OCI-LY7 (cell line): Measurements from ENCODE around the gene GLCE. TPM values are rescaled to one million over a fixed set of nuclear protein-coding genes. Genes with fewer than 3 reads are reported as not detected.

Experiments
- BruUV-seq: library from RNA; stranded (reverse); fragments of 400-500 nt; replicated peaks from 2 replicates; lab custom pipeline; 2021; lab: Mats Ljungman, UMichigan
- CTCF ChIA-PET: fragments of 300-600 bp; sonication (Branson Sonifier 250); formaldehyde crosslinking; loops from one replicate; lab custom pipeline; 2022; ENCODE audit warnings: antibody characterized with exemption; ENCODE audit not compliant: unreplicated experiment; lab: Charles Lee
- POLR2A ChIA-PET: fragments of 300-600 bp; sonication (Branson Sonifier 250); formaldehyde crosslinking; loops from one replicate; lab custom pipeline; 2022; ENCODE audit warnings: antibody characterized with exemption; lab: Charles Lee
- DNase-seq: peaks from one replicate; pipeline ENCODE4 v3.0.0-alpha.2; 2015; ENCODE audit warnings: low spot score
- H2AFZ ChIP-seq: fragments of 200-600 bp; sonication (generic), shearing (Covaris generic); 2 replicates; pipeline ENCODE4 v1.6.1; 2014; ENCODE audit warnings: mild to moderate bottlenecking, antibody characterized with exemption, low read length, moderate library complexity
- H3K27ac ChIP-seq: fragments of 200-600 bp; sonication (generic); 2 replicates; pipeline ENCODE4 v1.5.1; 2014; ENCODE audit warnings: mixed run types, low read depth, mild to moderate bottlenecking, moderate library complexity, low read length, inconsistent platforms; ENCODE audit not compliant: poor library complexity, severe bottlenecking
- H3K36me3 ChIP-seq: fragments of 200-600 bp; sonication (generic); 2 replicates; pipeline ENCODE4 v1.6.1; 2014; ENCODE audit warnings: mild to moderate bottlenecking, antibody characterized with exemption, low read length, moderate library complexity, mixed read lengths; ENCODE audit not compliant: insufficient read depth
- H3K4me1 ChIP-seq: fragments of 200-600 bp; sonication (generic); 2 replicates; pipeline ENCODE4 v1.5.1; 2014; ENCODE audit warnings: mild to moderate bottlenecking, low read length; ENCODE audit not compliant: insufficient read depth, poor library complexity, severe bottlenecking
- H3K4me2 ChIP-seq: fragments of 200-600 bp; sonication (generic); 2 replicates; pipeline ENCODE4 v1.6.1; 2014; ENCODE audit warnings: mild to moderate bottlenecking, low read length
- H3K4me3 ChIP-seq: fragments of 200-600 bp; sonication (generic); 2 replicates; pipeline ENCODE4 v1.5.1; 2014; ENCODE audit warnings: mild to moderate bottlenecking, low read depth, low read length; ENCODE audit not compliant: poor library complexity, severe bottlenecking
- H3K79me2 ChIP-seq: fragments of 200-600 bp; sonication (generic); 2 replicates; pipeline ENCODE4 v1.6.1; 2016; ENCODE audit warnings: low read depth, mild to moderate bottlenecking, low read length, moderate library complexity, mixed read lengths; ENCODE audit not compliant: insufficient read depth
- H3K9me2 ChIP-seq: fragments of 200-600 bp; sonication (generic); 2 replicates; pipeline ENCODE4 v1.6.1; 2016; ENCODE audit warnings: mild to moderate bottlenecking, low read length, mixed read lengths; ENCODE audit not compliant: insufficient read depth
- H3K9me3 ChIP-seq: fragments of 200-600 bp; sonication (generic); 2 replicates; pipeline ENCODE4 v1.6.1; 2014; ENCODE audit warnings: mild to moderate bottlenecking, mixed run types, low read length, mixed read lengths
- H4K20me1 ChIP-seq: fragments of 200-600 bp; sonication (generic); 2 replicates; pipeline ENCODE4 v1.6.1; 2014; ENCODE audit warnings: mild to moderate bottlenecking, antibody characterized with exemption, low read length, moderate library complexity, mixed read lengths; ENCODE audit not compliant: insufficient read depth
- EZH2phosphoT487 ChIP-seq: fragments of 200-600 bp; sonication (generic); IDR thresholded peaks from 2 replicates; pipeline ENCODE4 v1.6.1; 2018; ENCODE audit warnings: low read depth, borderline replicate concordance, mild to moderate bottlenecking, mixed run types, antibody characterized with exemption, low read length, moderate library complexity, mixed read lengths
- intact Hi-C: fragments of 100-400 bp; cut with micrococcal nuclease; formaldehyde crosslinking; loops from one replicate; pipeline ENCODE4 v1.10.0; 2022; ENCODE audit not compliant: unreplicated experiment
- total RNA-seq, 2 experiments: library from RNA; depleted of rRNA in 1 of 2; stranded (reverse); fragments of >200 nt in 1 of 2; shearing (Covaris generic) in 1 of 2; gene quantifications; 2 replicates each; pipeline ENCODE4 v1.2.3, GENCODE V29; 2014 to 2022
- TF ChIP-seq, protein P1 (sequence below): fragments of 200-600 bp; sonication (generic); conservative IDR thresholded peaks from 2 replicates; pipeline ENCODE4 v1.5.1; 2014; ENCODE audit warnings: mild to moderate bottlenecking, antibody characterized with exemption, low read length, moderate library complexity, mixed read lengths

The GLCE gene
- total RNA-seq, 2 experiments from 2014 or later: 7.0 to 7.1 TPM

DNA sequence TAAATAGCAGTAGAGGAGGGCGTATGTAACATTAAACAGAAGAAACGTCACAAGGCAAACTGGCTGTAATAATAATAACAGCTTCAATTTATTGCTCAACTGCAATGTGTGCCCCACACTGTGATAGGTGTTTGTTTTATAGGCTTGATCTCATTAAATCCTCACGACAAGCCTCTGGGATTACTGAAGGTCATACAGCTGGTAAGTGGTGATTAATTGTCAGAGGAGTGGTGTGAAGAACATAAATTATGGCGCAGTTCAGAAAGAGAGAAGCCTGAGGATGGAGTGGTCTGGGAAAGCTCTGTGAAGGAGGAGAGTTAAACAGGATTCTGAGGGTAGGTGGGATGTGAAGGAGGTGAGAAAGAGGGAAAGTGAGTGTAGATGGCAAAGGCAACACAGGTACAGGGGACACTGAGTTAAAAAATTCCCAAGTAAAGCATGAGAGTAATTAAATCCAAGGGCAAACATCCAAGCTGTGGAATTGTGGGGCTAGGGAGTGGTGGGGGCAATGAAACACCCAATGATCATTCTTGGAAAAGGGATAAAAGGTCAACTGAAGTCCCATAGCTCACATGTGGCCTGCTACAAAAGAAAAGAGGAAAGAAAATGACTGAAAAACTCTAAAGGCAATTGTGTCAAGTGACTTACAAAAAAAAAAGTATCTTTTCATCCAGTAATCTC, 16.5 kb upstream of the GLCE start:
- no peak for DNase-seq
- no peak overlapping the region for H2AFZ ChIP-seq
- H4K20me1 ChIP-seq: no peaks in the 10 kb centered on the region
- ChIA-PET CTCF (no interaction called here), POLR2A (interaction anchor here (0.7 kb wide), 1 partner anchor 1229 kb away, joined by 3 read pairs; no protein-coding TSS in a partner anchor)
- no peaks in the 10 kb centered on the region for H3K79me2 ChIP-seq
- no peak for TF ChIP-seq EZH2phosphoT487
- TF ChIP-seq, protein P1, sequence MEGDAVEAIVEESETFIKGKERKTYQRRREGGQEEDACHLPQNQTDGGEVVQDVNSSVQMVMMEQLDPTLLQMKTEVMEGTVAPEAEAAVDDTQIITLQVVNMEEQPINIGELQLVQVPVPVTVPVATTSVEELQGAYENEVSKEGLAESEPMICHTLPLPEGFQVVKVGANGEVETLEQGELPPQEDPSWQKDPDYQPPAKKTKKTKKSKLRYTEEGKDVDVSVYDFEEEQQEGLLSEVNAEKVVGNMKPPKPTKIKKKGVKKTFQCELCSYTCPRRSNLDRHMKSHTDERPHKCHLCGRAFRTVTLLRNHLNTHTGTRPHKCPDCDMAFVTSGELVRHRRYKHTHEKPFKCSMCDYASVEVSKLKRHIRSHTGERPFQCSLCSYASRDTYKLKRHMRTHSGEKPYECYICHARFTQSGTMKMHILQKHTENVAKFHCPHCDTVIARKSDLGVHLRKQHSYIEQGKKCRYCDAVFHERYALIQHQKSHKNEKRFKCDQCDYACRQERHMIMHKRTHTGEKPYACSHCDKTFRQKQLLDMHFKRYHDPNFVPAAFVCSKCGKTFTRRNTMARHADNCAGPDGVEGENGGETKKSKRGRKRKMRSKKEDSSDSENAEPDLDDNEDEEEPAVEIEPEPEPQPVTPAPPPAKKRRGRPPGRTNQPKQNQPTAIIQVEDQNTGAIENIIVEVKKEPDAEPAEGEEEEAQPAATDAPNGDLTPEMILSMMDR: no peak
- BruUV-seq: no TSS peak
- no peaks in the 10 kb centered on the region for H3K4me1 ChIP-seq
- intact Hi-C loops: no loop called here
- no peak overlapping the region for H3K27ac ChIP-seq
- H3K4me2 ChIP-seq: no peak overlapping the region
- no peaks in the 10 kb centered on the region for H3K9me3 ChIP-seq
- H3K9me2 ChIP-seq: no peaks in the 10 kb centered on the region
- H3K4me3 ChIP-seq: no peak overlapping the region
- H3K36me3 ChIP-seq: no peaks in the 10 kb centered on the region

DNA sequence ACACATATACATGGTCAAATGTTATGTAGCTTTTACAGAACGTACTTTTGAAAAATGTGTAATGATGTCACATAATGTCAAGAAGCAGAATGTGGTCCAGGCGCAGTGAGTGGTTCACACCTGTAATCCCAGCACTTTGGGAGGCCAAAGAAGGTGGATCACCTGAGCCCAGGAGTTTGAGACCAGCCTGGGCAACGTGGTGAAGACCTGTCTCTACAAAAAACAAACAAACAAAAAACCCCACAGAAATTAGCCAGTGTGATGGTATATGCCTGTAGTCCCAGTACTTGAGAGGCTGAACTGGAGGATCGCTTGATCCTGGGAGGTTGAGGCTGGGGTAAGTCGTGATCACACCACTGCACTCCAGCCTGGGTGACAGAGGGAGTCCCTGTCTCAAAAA, 15.9 kb upstream of the GLCE start:
- H3K9me2 ChIP-seq: no peaks in the 10 kb centered on the region
- no peak overlapping the region for H3K4me2 ChIP-seq
- no TSS peak for BruUV-seq
- H3K4me3 ChIP-seq: no peak overlapping the region
- H3K27ac ChIP-seq: no peak overlapping the region
- H2AFZ ChIP-seq: no peak overlapping the region
- H3K4me1 ChIP-seq: no peaks in the 10 kb centered on the region
- H3K79me2 ChIP-seq: no peaks in the 10 kb centered on the region
- DNase-seq: no peak
- no peaks in the 10 kb centered on the region for H4K20me1 ChIP-seq
- intact Hi-C loops: no loop called here
- POLR2A ChIA-PET: no interaction called here
- CTCF ChIA-PET: no interaction called here
- TF ChIP-seq, protein P1: no peak
- TF ChIP-seq EZH2phosphoT487: no peak
- no peaks in the 10 kb centered on the region for H3K9me3 ChIP-seq
- no peaks in the 10 kb centered on the region for H3K36me3 ChIP-seq

DNA sequence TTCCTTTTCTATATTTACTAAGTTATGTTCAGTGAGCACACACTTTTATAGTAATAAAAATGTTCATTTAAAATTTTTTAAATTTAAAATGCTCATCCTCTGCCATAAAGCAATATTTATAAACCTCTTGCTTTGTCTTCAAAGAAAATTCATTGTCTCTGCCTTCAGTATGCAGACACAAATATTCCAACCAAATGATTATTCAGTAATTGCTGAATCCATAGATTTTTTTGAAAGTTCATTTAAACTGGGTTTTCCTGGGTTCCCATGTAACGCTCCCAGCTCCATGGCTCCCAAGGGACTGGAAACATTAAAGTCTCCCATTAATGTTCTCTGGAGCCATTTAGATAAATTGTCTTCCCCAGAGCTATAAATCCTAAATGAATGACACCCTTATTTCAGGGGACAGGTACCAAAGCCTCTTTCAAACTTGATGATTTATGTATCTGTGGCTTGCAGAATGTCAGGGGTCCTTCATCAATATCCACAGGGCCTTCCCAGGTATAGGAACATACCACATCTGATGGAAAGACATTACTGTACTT, 15.2 kb upstream of the GLCE start:
- Histone ChIP-seq H4K20me1 (no peaks in the 10 kb centered on the region), H3K4me1 (no peaks in the 10 kb centered on the region), H2AFZ (no peak overlapping the region), H3K9me3 (no peaks in the 10 kb centered on the region), H3K36me3 (no peaks in the 10 kb centered on the region), H3K79me2 (no peaks in the 10 kb centered on the region), H3K27ac (no peak overlapping the region), H3K4me3 (no peak overlapping the region), H3K4me2 (no peak overlapping the region), H3K9me2 (no peaks in the 10 kb centered on the region)
- TF ChIP-seq, protein P1: no peak
- no peak for TF ChIP-seq EZH2phosphoT487
- intact Hi-C loops: no loop called here
- DNase-seq: no peak
- ChIA-PET CTCF (no interaction called here), POLR2A (no interaction called here)
- BruUV-seq: no TSS peak
